ENCODE measurements around the gene PLA2R1.

Gene PLA2R1

DNA sequence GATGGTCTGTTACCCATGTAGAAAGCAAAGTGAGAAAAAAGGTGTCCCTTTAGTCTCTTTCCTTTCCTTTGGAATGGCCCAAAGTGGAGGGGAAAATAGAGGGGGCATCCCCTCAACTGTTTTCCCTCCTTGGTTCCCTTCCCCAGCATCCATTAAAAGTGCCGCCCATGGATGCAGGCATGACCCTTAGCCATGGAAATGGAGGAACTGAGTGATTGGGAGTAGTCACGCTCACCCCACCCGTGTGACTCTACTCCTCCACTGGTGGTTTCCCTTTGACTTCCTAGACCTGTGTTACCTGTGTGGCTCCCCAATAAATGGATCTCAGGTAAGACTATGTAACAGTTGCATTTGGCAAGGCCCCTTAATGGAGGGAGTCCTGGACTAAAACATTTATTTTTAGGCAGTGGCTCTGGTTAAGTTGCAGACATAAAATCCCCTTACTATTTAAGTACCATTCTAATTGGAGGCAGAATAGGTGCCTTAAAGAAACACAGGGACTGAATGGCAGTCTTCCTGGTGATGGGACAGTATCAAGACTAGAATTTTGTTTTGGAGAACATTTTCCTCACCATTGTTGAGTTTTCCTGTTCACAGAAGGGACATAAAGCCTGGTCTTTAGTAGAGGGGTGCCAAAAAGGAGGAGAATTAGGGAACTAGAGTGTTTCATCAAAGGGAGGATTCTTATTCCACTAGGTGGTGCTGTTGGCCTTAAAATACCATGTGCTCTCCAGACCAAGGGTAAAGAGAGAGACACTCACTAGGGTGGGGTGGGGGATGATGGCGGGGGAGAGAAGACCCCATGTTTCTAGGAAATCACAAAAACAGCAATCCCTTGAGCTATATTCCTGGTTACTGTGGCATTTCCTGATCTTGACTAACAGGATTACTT, 25.7 kb upstream of the PLA2R1 start (continued):
- TF ChIP-seq TRIM28 (IDR thresholded peaks at IDR 0.05; ENCODE audit: borderline replicate concordance, low read length): peak; percentile 99; the same call in 1 of the 2 replicates
- TF ChIP-seq, protein P1, sequence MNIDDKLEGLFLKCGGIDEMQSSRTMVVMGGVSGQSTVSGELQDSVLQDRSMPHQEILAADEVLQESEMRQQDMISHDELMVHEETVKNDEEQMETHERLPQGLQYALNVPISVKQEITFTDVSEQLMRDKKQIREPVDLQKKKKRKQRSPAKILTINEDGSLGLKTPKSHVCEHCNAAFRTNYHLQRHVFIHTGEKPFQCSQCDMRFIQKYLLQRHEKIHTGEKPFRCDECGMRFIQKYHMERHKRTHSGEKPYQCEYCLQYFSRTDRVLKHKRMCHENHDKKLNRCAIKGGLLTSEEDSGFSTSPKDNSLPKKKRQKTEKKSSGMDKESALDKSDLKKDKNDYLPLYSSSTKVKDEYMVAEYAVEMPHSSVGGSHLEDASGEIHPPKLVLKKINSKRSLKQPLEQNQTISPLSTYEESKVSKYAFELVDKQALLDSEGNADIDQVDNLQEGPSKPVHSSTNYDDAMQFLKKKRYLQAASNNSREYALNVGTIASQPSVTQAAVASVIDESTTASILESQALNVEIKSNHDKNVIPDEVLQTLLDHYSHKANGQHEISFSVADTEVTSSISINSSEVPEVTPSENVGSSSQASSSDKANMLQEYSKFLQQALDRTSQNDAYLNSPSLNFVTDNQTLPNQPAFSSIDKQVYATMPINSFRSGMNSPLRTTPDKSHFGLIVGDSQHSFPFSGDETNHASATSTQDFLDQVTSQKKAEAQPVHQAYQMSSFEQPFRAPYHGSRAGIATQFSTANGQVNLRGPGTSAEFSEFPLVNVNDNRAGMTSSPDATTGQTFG (tag by site-specific recombination; IDR thresholded peaks at IDR 0.05; ENCODE audit: borderline replicate concordance): no peak
- TF ChIP-seq, protein P2, sequence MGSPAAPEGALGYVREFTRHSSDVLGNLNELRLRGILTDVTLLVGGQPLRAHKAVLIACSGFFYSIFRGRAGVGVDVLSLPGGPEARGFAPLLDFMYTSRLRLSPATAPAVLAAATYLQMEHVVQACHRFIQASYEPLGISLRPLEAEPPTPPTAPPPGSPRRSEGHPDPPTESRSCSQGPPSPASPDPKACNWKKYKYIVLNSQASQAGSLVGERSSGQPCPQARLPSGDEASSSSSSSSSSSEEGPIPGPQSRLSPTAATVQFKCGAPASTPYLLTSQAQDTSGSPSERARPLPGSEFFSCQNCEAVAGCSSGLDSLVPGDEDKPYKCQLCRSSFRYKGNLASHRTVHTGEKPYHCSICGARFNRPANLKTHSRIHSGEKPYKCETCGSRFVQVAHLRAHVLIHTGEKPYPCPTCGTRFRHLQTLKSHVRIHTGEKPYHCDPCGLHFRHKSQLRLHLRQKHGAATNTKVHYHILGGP (tag by site-specific recombination; IDR thresholded peaks at IDR 0.05): no peak
- TF ChIP-seq, protein P3, sequence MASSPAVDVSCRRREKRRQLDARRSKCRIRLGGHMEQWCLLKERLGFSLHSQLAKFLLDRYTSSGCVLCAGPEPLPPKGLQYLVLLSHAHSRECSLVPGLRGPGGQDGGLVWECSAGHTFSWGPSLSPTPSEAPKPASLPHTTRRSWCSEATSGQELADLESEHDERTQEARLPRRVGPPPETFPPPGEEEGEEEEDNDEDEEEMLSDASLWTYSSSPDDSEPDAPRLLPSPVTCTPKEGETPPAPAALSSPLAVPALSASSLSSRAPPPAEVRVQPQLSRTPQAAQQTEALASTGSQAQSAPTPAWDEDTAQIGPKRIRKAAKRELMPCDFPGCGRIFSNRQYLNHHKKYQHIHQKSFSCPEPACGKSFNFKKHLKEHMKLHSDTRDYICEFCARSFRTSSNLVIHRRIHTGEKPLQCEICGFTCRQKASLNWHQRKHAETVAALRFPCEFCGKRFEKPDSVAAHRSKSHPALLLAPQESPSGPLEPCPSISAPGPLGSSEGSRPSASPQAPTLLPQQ (tag by site-specific recombination; IDR thresholded peaks at IDR 0.05): no peak

DNA sequence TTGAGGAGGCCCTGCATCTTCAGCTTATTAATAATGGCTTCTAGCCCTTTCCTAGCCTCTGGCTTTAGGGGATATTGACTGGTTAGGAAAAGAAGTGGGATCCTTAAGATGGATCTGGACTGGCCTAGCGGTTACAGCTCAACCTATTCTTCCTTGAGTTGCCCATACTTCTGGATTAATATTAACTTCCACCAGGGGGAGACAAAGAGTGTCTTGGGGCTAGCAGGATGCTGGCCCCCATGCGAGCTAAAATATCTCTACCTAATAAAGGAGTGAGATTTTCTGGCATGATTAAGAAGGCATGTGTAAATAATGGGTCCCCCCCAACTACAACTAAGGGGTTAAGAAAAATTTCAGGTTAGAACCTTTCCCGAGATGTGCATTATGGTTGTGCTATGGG, 23.2 kb upstream of the PLA2R1 start:
- H3K36me3 ChIP-seq (ENCODE audit: control insufficient read depth in 2 of 2, insufficient read depth in 1 of 2, low read length in 2 of 2): no peaks in the 10 kb centered on the region
- ChIA-PET CTCF (interaction anchor here (0.6 to 1.9 kb wide), 12 partner anchors 9 to 166 kb away, joined by 3 to 14 read pairs (median 3); no protein-coding TSS in a partner anchor), POLR2A (no interaction called here)
- no peak overlapping the region for H3K4me3 ChIP-seq (ENCODE audit: low read depth, low read length)
- no peaks in the 10 kb centered on the region for H3K9me3 ChIP-seq (ENCODE audit: control insufficient read depth, insufficient read depth, low read depth, low read length)
- H3K4me1 ChIP-seq (ENCODE audit: control insufficient read depth, insufficient read depth, low read length): no peaks in the 10 kb centered on the region
- H3K27ac ChIP-seq (ENCODE audit: extremely low read depth, low read depth, low read length): no peak overlapping the region
- TF ChIP-seq REPIN1 (tag by site-specific recombination; IDR thresholded peaks at IDR 0.05; ENCODE audit: low read depth) (no peak), ZFP37 (tag by site-specific recombination; IDR thresholded peaks at IDR 0.05) (no peak), ZBTB20 (tag by site-specific recombination; IDR thresholded peaks at IDR 0.05) (no peak), ZNF776 (tag by site-specific recombination; IDR thresholded peaks at IDR 0.05; ENCODE audit: borderline replicate concordance) (no peak), ZBTB21 (tag by site-specific recombination; IDR thresholded peaks at IDR 0.05) (no peak), ZNF19 (tag by site-specific recombination; IDR thresholded peaks at IDR 0.05; ENCODE audit: low read depth) (no peak), ZNF544 (tag by site-specific recombination; IDR thresholded peaks at IDR 0.05) (no peak)
- TF ChIP-seq, protein P4, sequence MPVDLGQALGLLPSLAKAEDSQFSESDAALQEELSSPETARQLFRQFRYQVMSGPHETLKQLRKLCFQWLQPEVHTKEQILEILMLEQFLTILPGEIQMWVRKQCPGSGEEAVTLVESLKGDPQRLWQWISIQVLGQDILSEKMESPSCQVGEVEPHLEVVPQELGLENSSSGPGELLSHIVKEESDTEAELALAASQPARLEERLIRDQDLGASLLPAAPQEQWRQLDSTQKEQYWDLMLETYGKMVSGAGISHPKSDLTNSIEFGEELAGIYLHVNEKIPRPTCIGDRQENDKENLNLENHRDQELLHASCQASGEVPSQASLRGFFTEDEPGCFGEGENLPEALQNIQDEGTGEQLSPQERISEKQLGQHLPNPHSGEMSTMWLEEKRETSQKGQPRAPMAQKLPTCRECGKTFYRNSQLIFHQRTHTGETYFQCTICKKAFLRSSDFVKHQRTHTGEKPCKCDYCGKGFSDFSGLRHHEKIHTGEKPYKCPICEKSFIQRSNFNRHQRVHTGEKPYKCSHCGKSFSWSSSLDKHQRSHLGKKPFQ (tag by site-specific recombination; IDR thresholded peaks at IDR 0.05): no peak
- TF ChIP-seq, protein P5, sequence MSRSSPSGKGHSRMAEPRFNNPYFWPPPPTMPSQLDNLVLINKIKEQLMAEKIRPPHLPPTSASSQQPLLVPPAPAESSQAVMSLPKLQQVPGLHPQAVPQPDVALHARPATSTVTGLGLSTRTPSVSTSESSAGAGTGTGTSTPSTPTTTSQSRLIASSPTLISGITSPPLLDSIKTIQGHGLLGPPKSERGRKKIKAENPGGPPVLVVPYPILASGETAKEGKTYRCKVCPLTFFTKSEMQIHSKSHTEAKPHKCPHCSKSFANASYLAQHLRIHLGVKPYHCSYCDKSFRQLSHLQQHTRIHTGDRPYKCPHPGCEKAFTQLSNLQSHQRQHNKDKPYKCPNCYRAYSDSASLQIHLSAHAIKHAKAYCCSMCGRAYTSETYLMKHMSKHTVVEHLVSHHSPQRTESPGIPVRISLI (tag by site-specific recombination; IDR thresholded peaks at IDR 0.05): no peak
- TF ChIP-seq, protein P6, sequence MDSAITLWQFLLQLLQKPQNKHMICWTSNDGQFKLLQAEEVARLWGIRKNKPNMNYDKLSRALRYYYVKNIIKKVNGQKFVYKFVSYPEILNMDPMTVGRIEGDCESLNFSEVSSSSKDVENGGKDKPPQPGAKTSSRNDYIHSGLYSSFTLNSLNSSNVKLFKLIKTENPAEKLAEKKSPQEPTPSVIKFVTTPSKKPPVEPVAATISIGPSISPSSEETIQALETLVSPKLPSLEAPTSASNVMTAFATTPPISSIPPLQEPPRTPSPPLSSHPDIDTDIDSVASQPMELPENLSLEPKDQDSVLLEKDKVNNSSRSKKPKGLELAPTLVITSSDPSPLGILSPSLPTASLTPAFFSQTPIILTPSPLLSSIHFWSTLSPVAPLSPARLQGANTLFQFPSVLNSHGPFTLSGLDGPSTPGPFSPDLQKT (IDR thresholded peaks at IDR 0.05; ENCODE audit: borderline replicate concordance, low read depth, low read length): no peak
- TF ChIP-seq, protein P7, sequence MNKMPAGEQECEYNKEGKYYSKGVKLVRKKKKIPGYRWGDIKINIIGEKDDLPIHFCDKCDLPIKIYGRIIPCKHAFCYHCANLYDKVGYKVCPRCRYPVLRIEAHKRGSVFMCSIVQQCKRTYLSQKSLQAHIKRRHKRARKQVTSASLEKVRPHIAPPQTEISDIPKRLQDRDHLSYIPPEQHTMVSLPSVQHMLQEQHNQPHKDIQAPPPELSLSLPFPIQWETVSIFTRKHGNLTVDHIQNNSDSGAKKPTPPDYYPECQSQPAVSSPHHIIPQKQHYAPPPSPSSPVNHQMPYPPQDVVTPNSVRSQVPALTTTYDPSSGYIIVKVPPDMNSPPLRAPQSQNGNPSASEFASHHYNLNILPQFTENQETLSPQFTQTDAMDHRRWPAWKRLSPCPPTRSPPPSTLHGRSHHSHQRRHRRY (tag by site-specific recombination; IDR thresholded peaks at IDR 0.05): no peak
- TF ChIP-seq, protein P8, sequence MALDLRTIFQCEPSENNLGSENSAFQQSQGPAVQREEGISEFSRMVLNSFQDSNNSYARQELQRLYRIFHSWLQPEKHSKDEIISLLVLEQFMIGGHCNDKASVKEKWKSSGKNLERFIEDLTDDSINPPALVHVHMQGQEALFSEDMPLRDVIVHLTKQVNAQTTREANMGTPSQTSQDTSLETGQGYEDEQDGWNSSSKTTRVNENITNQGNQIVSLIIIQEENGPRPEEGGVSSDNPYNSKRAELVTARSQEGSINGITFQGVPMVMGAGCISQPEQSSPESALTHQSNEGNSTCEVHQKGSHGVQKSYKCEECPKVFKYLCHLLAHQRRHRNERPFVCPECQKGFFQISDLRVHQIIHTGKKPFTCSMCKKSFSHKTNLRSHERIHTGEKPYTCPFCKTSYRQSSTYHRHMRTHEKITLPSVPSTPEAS (tag by site-specific recombination; IDR thresholded peaks at IDR 0.05): no peak
- TF ChIP-seq, protein P9, sequence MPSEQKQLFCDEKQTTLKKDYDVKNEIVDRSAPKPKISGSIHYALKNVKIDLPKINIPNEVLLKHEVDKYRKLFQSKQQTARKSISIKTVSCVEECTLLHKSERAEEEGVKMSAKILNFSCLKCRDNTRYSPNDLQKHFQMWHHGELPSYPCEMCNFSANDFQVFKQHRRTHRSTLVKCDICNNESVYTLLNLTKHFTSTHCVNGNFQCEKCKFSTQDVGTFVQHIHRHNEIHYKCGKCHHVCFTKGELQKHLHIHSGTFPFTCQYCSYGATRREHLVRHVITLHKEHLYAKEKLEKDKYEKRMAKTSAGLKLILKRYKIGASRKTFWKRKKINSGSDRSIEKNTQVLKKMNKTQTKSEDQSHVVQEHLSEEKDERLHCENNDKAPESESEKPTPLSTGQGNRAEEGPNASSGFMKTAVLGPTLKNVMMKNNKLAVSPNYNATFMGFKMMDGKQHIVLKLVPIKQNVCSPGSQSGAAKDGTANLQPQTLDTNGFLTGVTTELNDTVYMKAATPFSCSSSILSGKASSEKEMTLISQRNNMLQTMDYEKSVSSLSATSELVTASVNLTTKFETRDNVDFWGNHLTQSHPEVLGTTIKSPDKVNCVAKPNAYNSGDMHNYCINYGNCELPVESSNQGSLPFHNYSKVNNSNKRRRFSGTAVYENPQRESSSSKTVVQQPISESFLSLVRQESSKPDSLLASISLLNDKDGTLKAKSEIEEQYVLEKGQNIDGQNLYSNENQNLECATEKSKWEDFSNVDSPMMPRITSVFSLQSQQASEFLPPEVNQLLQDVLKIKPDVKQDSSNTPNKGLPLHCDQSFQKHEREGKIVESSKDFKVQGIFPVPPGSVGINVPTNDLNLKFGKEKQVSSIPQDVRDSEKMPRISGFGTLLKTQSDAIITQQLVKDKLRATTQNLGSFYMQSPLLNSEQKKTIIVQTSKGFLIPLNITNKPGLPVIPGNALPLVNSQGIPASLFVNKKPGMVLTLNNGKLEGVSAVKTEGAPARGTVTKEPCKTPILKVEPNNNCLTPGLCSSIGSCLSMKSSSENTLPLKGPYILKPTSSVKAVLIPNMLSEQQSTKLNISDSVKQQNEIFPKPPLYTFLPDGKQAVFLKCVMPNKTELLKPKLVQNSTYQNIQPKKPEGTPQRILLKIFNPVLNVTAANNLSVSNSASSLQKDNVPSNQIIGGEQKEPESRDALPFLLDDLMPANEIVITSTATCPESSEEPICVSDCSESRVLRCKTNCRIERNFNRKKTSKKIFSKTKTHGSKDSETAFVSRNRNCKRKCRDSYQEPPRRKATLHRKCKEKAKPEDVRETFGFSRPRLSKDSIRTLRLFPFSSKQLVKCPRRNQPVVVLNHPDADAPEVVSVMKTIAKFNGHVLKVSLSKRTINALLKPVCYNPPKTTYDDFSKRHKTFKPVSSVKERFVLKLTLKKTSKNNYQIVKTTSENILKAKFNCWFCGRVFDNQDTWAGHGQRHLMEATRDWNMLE (tag by site-specific recombination; conservative IDR thresholded peaks at IDR 0.05; ENCODE audit: low read depth): no peak
